Endothelial cell (in vitro differentiated cells): ENCODE results near the gene EEA1. TPM values are rescaled to one million over a fixed set of nuclear protein-coding genes. Genes with fewer than 3 reads are reported as not detected.

Source experiments
- DNase-seq: peaks from one replicate; pipeline ENCODE4 v3.0.0; 2021; ENCODE audit warnings: low spot score
- H3K27ac Mint-ChIP-seq: one replicate; pipeline ENCODE4 v1.8.0; 2021; ENCODE audit warnings: mixed read lengths, inconsistent platforms; ENCODE audit not compliant: unreplicated experiment
- H3K27me3 Mint-ChIP-seq: one replicate; pipeline ENCODE4 v1.8.0; 2021; ENCODE audit warnings: mild to moderate bottlenecking, moderate library complexity, mixed read lengths, inconsistent platforms; ENCODE audit not compliant: unreplicated experiment
- H3K36me3 Mint-ChIP-seq: one replicate; pipeline ENCODE4 v1.8.0; 2021; ENCODE audit warnings: mild to moderate bottlenecking, low read depth, mixed read lengths, inconsistent platforms; ENCODE audit not compliant: unreplicated experiment
- H3K4me1 Mint-ChIP-seq: one replicate; pipeline ENCODE4 v1.8.0; 2021; ENCODE audit warnings: mild to moderate bottlenecking, mixed read lengths, inconsistent platforms; ENCODE audit not compliant: unreplicated experiment
- H3K4me3 Mint-ChIP-seq: one replicate; pipeline ENCODE4 v1.8.0; 2021; ENCODE audit warnings: mild to moderate bottlenecking, mixed read lengths, inconsistent platforms; ENCODE audit not compliant: unreplicated experiment
- H3K9me3 Mint-ChIP-seq: one replicate; pipeline ENCODE4 v1.8.0; 2021; ENCODE audit warnings: mixed read lengths, inconsistent platforms; ENCODE audit not compliant: unreplicated experiment
- total RNA-seq: library from RNA; stranded (reverse); fragmentation: NEBNext Ultra II Directional; extraction: Animal tissue kit (Norgen Biotek cat#: 25700); gene quantifications from one replicate; pipeline ENCODE4 v1.2.1, GENCODE V29; 2021; ENCODE audit not compliant: unreplicated experiment
- TF ChIP-seq, protein P1 (sequence below): fragments of 200-600 bp; sonication (generic); IDR thresholded peaks from one replicate; pipeline ENCODE4 v1.5.0; 2021; ENCODE audit warnings: antibody characterized with exemption; ENCODE audit not compliant: unreplicated experiment

The EEA1 gene
- total RNA-seq, 1 donor from 2014 or later = 14.1 TPM

DNA sequence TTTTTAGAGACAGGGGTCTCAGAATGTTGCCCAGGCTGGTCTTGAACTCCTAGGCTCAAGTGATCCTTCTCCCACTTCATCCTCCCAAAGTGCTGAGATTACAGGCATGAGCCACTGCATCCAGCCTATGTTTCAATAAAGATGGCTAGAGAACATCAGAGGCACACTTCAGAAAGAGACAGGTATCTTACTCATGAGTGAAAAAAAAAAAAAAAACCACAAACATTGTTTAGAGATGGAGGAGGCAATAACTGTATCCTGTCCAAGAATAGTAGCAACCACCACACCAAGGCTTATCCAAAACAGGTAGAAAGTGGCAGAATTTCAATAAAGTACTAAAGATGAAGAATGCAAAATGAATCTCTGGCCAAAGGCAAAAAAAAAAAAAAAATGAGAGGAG is 30.3 kb downstream of the EEA1 start:
- H3K9me3 Mint-ChIP-seq = no peaks in the 10 kb centered on the region
- H3K27ac Mint-ChIP-seq = no peak overlapping the region
- no peak for DNase-seq
- peaks cover 5% of the 10 kb centered on the region for H3K4me1 Mint-ChIP-seq
- peaks cover 6% of the 10 kb centered on the region for H3K27me3 Mint-ChIP-seq
- no peaks in the 10 kb centered on the region for H3K36me3 Mint-ChIP-seq
- TF ChIP-seq, protein P1, sequence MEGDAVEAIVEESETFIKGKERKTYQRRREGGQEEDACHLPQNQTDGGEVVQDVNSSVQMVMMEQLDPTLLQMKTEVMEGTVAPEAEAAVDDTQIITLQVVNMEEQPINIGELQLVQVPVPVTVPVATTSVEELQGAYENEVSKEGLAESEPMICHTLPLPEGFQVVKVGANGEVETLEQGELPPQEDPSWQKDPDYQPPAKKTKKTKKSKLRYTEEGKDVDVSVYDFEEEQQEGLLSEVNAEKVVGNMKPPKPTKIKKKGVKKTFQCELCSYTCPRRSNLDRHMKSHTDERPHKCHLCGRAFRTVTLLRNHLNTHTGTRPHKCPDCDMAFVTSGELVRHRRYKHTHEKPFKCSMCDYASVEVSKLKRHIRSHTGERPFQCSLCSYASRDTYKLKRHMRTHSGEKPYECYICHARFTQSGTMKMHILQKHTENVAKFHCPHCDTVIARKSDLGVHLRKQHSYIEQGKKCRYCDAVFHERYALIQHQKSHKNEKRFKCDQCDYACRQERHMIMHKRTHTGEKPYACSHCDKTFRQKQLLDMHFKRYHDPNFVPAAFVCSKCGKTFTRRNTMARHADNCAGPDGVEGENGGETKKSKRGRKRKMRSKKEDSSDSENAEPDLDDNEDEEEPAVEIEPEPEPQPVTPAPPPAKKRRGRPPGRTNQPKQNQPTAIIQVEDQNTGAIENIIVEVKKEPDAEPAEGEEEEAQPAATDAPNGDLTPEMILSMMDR = no peak
- no peak overlapping the region for H3K4me3 Mint-ChIP-seq

DNA sequence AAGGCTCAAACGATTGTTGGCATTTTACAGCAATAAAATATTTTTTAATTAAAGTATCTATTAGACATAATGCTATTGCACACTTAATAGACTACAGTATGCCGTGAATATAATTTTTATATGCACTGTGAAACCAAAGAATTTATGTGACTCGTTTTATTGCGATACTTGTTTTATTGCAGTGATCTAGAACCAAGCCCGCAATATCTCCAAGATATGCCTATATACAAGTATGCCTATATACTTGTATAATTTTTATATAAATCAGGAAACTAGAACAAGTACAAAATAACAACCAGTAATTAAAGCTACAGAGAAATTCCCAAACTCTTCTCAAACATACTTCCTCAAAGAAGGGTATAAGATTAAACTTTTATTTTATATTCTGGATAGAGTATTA is 31.3 kb downstream of the EEA1 start:
- Mint-ChIP-seq H3K4me3 (no peak overlapping the region), H3K27ac (no peak overlapping the region), H3K27me3 (peaks cover 6% of the 10 kb centered on the region), H3K4me1 (peaks cover 5% of the 10 kb centered on the region), H3K36me3 (no peaks in the 10 kb centered on the region), H3K9me3 (no peaks in the 10 kb centered on the region)
- TF ChIP-seq, protein P1 = no peak
- no peak for DNase-seq

DNA sequence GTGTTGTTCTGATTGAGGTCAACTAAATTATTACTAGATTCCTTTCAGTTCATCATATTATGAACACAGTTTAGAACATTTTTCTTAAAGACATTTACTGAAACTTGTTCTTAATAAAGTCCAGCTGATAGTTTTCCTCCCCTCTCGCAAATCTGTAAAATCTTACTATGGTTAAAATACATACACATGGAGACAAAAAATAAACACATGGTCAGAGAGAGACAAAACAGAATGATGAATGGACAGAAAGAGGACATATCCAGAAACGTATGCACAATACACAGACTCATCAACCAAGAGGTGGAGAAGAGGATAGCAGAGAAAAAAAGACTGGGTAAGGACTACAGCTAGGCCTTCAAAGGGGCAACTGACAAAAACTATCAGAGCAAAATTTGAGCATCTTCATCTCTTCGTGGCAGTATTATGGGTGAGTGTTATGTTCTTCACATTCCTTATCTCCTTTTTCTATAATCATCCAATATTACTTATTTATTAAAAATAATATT is 38.4 kb downstream of the EEA1 start:
- DNase-seq = no peak
- Mint-ChIP-seq H3K36me3 (peaks cover 5% of the 10 kb centered on the region), H3K27ac (no peak overlapping the region), H3K9me3 (no peaks in the 10 kb centered on the region), H3K4me3 (no peak overlapping the region), H3K4me1 (peaks cover 4% of the 10 kb centered on the region), H3K27me3 (peaks cover 4% of the 10 kb centered on the region)
- TF ChIP-seq, protein P1 = no peak

DNA sequence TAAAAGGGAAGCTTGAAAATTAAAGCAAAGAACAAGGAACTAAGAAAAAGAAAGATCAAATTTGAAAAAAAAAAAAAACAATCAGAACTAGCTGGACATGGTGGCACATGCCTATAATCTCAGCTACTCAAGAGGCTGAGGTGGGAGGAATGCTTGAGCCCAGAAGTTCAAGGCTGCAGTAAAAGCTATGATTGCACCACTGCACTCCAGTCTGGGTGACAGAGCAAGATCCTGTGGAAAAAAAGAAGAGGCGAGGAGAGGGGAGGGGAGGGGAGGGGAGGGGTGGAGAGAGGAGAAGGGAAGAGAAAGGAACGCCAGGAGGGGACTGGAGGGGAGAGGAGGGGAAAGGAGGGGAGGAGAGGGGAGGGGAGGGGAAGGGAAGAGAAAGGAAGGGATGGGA is 43.0 kb downstream of the EEA1 start:
- Mint-ChIP-seq H3K27me3 (no peaks in the 10 kb centered on the region), H3K4me1 (no peaks in the 10 kb centered on the region), H3K9me3 (no peaks in the 10 kb centered on the region), H3K36me3 (peaks cover 5% of the 10 kb centered on the region), H3K27ac (no peak overlapping the region), H3K4me3 (no peak overlapping the region)
- DNase-seq = no peak
- TF ChIP-seq, protein P1 = no peak

DNA sequence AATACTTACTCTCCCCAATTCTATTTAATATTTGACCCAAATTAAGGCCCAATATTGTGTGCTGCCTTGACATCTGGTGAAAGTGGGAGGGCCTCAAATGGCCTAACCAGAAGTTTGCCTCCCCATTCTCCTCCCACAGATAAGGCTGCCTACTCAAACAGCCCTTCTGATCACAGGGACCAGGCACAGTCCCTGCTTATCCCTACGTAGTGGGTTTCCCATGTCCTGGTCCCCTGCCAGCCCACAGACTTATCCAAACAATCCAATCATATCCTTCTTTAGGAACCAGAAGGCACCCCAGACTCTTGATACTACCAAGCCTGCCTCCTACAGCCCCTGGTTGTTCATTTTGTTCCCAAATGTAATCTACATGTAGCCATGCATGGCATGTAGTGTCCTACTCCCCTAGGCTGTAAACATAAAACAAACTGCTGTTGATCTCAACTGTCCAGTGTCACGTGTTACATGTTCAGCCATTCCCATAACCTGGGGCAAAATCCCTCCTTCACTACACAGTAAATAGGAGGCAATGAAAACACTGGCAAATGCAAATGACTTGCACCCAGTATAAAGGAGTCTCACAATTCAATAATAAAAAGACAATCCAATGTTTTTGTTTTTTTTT is 49.3 kb downstream of the EEA1 start:
- Mint-ChIP-seq H3K36me3 (no peaks in the 10 kb centered on the region), H3K27ac (no peak overlapping the region), H3K4me1 (peaks cover 4% of the 10 kb centered on the region), H3K4me3 (peak overlapping the region; percentile 37), H3K9me3 (no peaks in the 10 kb centered on the region), H3K27me3 (peaks cover 4% of the 10 kb centered on the region)
- TF ChIP-seq, protein P1 = no peak
- no peak for DNase-seq
